Stimulated activated CD4-positive, alpha-beta T cell treated with anti-CD3 and anti-CD28 coated beads, TNF-alpha, amount 100 ng/mL, for 24 hours (primary cell): ENCODE measurements around the gene DNAI4.
"Not testable (repeated sequence)": the region's sequence is repeated elsewhere in the genome, so short reads cannot be mapped to it uniquely, and the experiment has no call there.

Source experiments
- DNase-seq, 3 experiments: peaks; one replicate each; pipeline ENCODE4 v3.0.0-alpha.2; 2020; ENCODE audit warnings: low read depth in 3 of 3

The DNAI4 gene

DNA sequence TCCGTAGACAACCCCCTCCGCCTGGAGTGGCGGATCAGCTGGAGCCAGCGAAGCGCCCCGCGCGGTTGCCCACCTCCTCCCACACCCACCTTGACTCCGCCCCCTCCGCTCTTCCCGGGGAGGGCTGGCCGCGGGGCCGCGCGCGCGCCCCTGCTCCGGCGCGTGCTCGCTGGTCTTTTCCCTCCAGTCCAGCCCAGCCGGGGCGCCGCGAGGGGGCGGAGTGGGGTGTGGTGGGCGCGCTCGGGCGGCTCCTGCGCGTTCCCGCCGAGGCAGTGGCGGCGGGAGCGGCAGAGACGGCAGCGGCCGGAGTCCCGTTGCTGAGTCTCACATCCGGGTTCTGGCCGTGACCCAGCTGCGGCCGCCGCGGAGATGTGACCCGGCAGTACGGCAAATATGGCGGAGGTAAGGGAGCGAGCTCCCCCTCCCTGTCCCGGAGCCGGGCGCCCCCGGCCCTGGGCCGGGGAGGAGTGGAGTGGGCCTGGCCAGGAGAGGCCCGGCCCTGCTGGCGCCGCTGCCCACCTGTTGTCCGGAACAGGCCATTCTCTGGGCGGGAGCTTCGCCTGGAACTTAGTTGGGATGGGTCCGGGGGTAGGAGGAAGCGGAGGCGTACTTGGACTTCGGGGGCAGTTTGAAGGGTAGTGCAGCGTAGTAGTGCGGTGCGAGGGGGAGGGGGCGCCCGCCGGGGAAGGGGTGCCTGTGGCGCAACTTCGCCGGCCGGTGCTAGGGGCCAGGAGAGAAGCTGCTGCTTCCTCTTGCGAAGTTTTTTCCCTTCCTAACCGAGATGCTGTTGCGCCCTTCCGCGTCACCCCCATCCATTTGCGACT is 5.6 kb upstream of the DNAI4 start:
- DNase-seq: peak; percentile 79 to 92 (median 84)

DNA sequence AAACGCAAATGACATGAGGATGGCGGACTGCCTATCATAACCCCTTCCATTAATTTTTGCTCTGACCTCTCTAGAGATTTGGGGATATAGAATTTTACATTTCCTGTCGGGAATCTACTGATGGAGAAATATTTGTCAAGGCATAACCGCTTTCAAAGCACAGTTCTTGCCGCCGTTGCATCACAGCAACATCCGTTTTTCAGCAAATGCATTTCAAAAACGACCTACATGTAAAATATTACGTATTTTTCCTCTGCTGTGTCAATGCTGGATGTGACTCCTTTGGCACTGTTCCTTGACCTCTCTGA is 5.0 kb upstream of the DNAI4 start:
- no peak for DNase-seq

DNA sequence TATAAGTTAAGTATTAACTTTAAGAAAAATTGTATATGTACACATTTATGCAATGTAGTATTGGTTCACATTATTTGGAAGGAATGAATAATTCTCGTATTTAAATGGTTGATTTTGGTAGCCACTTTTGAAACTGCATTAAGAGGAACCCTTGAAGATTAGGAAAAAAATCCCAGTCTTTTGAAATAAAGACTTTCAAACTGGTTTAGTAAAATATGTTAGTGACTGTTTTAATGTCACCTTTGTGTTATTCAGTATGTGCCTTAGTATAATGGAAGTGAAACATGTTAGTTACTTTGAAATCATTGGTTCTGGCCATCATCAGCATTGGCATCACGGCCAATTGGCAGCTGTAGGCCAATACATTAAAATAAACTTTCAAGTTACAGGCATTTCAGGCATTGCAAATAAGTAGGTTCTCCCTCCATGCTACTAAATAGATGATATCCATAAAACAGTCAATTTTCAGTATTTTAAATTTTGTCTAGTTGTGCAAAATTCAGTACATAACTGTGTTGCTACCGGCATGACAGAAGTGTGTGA is 4.6 kb upstream of the DNAI4 start:
- DNase-seq: no peak

DNA sequence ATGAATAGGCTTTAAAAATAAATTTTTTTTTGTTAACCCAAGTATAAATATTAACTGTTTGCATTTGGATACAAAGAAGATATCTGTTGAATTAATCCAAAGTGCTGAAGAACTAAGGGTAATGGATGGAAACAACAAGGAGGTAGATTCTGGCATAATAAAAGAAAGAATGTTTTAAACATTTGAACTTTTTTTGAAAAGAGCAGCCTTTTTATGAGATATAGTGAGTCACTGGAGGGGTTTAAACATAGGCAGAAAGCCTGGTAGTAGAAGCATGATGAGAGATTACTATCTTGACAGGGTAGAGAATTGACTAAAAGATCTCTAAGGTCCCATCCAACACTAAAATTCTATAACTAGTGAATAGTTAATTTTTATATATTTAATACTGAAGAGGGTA is 2.9 kb upstream of the DNAI4 start:
- no peak for DNase-seq

DNA sequence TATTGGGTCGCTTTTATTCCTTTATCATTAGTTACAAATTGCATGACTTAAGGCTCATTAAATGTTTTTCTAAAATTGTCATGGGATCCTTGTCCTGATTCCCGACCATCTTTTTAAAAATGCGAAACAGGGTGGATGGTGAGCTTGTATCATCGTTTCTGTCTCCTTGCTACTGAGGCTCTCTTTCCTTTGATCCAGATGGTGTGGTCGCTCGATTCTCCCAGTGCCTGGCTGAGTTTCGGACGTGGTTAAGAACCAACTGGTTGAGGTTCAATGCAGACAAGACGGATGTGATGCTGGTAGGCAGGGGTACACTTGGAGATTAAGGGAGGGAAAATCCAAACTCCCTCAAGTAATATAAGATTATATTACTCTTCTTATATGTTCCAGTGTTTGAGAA is 1.3 kb upstream of the DNAI4 start:
- DNase-seq: no peak

DNA sequence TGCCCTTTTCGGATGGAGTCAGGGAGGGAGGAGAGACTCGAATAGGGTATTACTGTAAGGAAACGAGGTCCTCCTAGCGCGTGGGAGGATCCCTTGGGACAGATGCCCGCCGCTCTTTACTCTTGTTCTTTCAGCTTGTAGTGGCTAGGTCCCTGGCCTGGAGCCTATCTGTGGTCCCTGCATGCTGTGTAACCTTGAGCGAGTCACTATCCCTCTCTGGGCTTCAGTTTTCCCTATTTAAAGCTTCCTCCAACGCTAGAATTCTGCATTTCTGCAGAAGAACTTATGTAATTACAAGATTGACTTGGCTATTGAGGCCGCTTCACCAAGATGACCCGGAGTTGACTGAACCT is 878 bp upstream of the DNAI4 start:
- no peak for DNase-seq

DNA sequence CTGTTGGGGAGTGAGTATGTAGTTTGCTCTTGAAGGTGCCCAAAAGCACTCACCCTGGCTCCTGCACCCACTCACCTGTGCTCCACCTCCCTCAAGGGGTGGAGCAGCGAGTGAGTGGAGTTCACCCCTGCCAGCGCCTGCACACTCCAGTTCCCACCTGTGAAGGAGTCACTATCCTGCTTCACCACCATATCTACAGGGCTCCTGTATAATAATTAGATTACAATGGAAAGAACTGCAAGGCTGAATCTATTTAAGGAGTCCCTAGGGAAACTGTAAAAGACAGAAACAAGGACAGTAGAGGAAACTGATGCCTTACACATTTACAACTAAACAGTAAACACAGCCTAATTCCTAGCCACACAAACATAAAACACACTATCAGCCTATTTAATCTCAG is 4.1 kb downstream of the DNAI4 start:
- DNase-seq: no peak

DNA sequence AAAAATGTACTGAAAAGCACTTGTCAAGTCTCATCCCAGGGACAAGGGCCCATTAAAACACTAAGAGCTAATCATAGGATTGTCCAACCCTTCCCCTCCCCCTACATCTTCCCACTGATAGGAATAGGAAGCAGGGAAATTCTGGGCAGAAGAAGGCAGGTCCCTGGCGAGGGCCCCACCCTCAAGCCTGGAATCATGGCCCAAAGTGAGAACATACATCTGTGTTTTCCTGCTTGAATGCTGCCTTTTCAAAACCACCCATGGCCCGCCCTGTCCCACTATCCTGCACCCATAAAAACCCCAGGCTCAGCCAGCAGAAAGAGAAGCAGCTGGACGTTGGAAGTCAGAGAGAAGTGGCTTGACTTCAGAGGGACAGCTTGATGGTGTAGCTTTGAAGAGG is 4.8 kb downstream of the DNAI4 start:
- DNase-seq: no peak

DNA sequence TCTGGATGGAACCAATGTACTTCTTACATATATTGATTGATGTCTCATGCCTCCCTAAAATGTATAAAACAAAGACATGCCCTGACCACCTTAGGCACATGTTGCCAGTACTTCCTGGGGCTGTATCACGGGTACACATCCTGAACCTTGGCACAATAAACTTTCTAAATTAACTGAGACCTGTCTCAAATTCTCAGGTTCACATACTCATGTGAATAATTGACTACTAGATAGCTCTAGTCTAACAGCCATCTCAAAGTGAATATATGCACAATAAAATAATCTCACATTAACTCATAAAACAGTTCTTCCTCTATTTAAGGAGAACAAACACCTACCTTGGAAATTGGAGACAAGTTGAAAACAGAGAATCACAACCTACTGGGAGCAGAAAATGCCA is 5.6 kb downstream of the DNAI4 start:
- DNase-seq: no peak

DNA sequence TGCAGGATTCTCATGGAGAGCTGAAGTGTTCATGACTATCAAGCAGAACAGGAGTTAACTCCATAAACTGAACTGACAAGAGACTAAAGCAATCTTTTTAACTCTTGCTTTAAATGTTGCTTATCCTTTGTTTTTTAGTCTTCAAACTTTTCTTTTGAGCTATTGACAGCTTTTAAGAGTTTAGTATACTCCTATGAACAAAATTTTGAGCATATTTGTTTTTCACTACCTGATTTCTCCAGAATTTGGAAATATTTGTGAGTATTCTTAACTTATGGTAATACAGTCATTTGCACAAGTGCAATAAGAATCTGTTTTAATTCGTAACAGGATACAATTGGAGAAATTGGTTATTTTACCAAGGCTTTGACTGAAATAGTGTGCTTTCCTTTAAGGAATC is 7.2 kb downstream of the DNAI4 start:
- no peak for DNase-seq

DNA sequence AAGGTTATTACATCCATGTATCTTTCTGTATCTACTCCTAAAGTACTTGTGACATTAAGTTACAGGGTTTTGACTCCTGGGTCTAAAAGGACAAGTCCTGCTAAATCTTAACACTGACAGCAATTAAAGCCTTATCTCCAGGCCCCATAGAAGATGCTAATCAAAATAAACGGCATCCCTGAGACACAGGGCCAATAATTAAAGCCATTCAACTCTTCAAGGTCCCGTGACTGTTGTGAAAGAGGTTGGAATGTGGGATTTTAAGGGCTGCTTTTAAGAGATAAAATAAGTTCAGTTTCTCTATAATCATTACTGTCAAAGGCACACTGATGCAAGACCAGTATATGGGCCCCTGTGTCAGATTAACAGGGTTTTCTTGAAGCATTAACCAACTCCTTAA is 8.3 kb downstream of the DNAI4 start:
- DNase-seq: no peak

DNA sequence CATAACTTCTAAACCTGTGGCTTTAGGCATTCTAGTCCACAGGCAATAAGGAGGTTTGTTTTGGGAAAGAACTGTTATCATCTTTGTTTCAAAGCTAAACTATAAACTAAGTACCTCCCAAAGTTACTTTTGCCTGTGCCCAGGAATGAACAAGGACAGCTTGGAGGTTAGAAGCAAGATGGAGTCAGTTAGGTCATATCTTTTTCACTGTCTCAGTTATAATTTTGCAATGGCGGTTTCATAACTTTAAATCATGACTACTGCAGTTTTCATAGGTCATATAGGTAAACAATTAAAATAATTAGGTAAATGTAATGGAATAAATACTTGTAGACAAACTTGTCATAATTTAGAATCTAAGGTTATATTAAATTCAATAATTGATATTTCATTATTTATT is 9.5 kb downstream of the DNAI4 start:
- not testable (repeated sequence) for DNase-seq

DNA sequence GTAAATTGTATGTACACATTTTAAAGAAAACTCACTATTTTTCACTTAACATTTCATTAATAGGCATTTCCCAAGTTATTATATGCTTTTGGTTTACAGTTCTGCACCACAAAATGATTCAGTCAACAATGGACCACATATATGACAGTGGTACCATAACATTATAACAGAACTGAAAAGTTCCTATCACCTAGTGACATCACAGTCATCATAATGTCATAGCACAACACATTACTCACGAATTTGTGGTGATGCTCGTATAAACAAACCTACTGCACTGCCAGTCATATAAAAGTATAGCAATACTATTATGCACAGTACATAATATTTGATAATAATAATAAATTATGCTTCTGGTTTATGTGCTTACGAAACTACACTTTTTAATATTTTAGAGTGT is 30.9 kb downstream of the DNAI4 start:
- no peak for DNase-seq

DNA sequence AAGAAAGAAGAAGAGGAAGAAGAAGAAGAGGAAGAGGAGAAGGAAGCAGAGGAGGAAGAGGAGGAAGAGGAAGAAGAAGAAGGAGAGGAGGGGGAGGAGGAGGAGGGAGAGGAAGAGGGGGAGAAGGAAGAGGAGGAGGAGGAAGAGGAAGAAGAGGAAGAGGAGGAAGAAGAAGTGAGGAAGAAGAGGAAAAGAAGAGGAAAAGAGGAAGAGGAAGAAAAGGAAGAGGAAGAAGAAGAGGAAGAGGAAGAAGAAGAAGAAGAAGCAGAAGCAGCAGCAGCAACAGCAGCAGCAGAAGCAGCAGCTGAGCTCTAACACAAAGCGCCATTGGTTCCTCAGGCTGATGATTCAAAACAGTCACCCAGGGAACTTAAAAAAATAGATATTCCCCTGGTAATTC is 34.0 kb downstream of the DNAI4 start:
- no peak for DNase-seq

DNA sequence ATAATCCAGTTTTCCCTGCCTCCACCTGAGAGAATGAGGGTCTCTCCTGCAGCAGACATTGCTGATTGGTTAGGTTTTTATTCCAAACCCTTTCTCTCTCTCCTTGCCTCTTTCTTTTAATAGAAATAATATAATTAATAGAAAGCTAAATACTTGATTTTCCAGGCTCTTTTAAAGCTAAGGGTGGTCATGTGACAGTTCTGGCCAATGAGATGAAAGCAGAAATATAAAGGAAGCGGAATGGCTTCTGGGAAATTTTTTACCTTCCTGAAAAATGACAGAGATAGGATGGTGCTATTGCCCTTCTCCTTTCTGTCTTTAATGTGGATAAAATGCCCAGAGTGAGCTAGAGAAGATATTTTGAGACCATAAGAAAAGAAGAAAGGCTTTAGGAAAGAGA is 35.6 kb downstream of the DNAI4 start:
- DNase-seq: no peak

DNA sequence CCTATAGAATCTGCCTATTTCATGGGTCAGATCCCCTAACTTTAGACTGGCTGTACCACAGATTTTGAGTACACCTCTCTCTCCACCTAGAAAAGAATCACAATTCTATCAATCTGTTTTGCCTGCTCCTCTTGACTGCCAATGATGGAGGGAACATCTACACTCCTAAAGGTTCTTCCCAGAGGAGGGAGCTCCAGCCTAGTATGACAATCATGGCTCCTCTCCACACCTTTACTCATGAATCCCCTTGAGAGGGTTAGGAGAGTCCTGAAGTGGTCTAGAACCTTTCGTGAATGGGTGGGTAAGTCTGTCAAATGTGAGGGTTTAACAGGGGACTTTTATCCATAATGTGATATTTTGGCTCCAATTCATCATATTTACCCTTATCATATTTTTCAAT is 48.0 kb downstream of the DNAI4 start:
- DNase-seq: no peak

DNA sequence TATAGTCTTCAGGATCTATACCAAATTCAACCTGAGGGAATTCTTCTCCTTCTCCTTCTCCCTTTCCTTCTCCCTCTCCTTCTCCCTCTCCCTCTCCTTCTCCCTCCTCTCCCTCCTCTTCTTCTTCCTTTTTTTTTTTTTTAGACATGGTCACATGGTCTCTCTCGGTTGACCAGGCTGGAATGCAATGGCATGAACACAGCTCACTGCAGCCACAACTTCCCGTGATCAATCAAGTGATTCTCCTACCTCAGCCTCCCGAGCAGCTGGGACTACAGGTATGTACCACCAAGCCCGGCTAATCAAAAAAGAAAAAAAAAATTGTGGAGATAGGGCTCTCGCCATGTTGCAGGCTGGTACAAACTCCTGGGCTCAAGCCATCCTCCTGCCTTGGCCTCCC is 51.5 kb downstream of the DNAI4 start:
- DNase-seq: no peak

DNA sequence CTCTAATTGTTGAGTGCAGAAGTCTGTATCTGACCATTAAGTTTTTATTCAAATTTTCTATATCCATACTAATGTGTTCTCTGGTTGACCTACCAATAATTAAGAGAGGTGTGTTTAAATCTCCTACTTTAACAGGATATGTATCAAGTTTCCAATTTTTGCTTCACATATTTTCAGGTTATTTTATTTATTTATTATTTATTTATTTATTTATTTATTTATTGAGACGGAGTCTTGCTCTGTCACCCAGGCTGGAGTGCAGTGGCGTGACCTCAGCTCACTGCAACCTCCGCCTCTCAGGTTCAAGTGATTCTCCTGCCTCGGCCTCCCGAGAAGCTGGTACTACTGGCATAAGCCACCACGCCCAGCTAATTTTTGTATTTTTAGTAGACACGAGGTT is 52.6 kb downstream of the DNAI4 start:
- not testable (repeated sequence) for DNase-seq

DNA sequence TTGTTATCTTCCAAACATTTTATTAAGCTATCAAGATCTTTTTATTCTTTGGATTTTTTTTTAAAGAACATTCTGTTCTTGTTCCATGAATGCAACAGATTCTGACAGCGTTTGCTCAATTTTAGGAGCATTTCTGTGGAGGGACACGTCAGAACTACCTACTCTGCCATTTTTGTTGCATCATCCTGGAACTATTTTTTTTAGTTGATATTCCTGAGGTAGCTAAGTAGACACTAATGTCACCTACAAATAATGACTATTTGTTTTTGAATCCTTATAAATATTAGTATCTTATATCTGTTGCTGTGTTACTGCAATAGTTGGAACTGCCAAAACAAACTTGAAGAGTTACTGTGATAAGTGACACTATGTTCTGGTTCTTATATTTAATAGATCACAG is 57.2 kb downstream of the DNAI4 start:
- DNase-seq: no peak

DNA sequence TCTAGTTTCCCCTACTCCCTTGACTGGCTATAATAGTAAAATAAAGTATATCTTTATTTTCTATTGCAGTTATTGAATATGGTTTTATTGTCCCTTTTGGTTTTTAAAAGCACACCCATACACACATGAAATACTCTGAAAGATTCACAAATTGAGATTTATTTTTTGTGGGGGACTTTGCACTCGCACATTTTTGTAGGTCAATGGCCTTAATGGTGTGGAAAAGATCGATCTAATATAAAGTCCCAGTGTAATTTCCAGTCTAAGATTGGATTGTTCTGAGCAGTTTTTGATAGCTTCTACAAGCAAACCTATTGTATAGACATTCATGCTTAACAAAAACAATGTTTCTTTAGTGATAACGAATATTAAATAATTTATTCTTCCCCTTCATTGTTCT is 64.1 kb downstream of the DNAI4 start:
- no peak for DNase-seq

DNA sequence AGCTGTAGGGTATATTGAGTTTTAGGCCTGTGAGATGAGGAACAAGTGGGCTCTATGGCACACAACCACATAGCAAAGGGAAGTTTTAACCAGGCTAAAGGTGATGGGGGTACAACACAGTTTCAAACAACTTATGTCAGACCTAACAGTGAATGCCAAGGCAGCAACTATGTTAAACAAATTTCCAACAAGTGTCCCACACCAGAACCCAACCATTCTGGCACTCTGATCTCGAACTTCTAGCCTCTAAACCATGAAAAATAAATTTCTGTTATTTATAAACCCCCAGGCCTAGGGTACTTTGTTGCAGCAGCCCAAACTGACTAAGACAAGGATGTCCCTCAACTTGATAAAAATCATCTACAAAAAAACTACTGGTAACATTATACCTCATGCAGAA is 71.3 kb downstream of the DNAI4 start:
- no peak for DNase-seq

DNA sequence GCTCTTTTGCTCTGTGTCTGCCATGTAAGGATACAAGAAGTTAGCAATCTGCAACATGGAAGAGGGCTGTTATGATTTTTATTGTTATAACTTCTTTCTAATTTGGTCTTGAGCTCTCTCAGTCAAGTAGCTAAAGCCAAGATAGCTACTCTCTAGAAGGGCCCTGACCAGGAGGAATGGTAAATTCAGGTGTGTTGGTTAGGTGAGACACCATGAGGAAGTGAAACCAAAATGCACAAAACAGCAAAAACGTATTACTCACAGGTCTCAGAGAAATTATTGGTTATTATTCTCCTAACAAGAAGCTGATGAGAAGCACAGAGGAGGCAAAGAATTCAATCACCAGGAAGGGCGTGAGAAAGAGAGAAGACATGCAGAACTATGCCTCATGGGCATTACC is 71.8 kb downstream of the DNAI4 start:
- no peak for DNase-seq

DNA sequence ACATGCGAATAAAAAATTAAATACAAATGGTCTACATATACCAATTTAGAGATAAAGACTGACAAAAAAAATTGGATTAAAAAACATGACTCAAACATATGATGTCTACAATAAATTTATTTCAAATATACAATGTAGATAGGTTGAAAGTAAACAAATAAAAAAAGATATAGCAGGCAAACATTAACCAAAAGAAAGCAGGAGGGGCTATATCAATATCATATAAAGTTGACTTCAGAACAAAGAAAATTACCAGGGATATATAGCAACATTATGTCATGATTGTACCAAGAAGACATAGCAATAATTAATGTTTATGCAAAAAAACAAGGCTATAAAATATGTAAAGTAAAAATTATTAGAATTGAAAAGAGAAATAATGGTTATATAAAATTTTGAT is 73.7 kb downstream of the DNAI4 start:
- DNase-seq: no peak

DNA sequence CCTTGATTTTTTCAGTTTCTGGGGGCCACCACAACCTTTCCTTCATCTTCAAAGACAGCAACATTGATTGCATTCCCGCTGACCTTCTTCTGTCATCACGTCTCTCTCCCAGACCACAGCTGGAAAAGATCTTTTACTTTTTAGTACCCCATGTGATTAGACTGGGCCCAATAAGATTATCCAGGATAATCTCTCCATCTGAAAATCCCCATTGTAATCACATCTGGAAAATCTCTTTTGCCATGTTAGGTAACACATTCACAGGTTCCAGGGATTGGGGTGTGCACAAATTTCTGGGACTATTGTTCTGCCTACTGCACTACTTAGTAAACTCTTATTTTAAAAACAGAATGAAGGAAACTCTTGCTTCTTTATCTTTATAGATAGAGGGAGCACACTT is 76.5 kb downstream of the DNAI4 start:
- no peak for DNase-seq
